GM21381 (cell line): ENCODE data around the gene MMP23B.
"Not testable (repeated sequence)": the region's sequence is repeated elsewhere in the genome, so short reads cannot be mapped to it uniquely, and the experiment has no call there.

Source experiments
- ATAC-seq: cut with Tn5 transposase; IDR thresholded peaks from one replicate; pipeline ENCODE4 v1.9.1; 2021; ENCODE audit warnings: mild to moderate bottlenecking, moderate library complexity; ENCODE audit not compliant: unreplicated experiment

The MMP23B gene

DNA sequence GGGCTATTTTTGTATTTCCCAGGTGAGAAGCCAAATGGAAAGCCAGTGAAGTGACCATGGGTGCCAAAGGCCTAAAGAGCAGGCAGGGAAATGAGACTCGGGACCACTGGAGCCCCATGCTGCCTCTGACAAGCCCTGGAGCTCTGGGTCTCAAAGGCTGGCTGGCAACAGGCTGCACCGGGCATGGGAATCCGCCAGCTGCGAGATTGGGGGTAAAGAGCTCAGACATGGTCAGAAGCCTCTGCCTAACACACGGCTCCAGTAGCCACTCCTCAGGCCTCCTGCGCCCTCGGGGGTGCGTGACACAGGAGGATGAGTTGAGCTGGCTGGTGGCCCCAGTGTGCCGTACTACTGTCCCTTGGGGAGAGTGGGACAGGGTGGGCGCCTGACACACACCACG is 32.3 kb downstream of the MMP23B start:
- ATAC-seq = not testable (repeated sequence)

- no peak for ATAC-seq
Measured at GRCh38 chr1:1664941-1665814, 33.2 kb downstream of the MMP23B start.

DNA sequence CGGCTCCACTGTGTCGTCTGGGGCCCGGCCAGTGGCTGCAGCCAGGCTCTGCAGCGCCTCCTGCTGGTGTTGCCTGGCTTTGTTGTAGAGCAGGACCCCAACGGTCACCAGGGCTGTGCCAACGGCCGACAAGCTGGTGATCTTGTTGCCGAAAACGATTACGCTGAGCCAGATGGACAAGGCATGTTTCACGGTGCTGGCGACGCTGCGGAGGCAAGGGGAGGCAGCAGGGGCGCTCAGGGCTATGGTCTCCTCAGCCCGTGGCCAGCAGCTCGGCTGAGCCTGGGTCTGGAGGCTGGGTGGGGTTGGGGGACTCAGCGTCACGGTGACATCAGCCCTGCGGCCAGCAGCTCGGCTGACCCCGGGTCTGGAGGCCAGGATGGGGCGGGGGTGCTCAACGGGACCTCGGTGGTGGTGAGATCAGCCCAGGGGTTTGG is 33.9 kb downstream of the MMP23B start:
- no peak for ATAC-seq

GRCh38 chr1:1666526-1666925 is 34.6 kb downstream of the MMP23B start:
- ATAC-seq = no peak

GRCh38 chr1:1669468-1670440 is 37.8 kb downstream of the MMP23B start:
- ATAC-seq = no peak

- ATAC-seq = no peak
Measured at GRCh38 chr1:1670866-1671265, 38.9 kb downstream of the MMP23B start.

DNA sequence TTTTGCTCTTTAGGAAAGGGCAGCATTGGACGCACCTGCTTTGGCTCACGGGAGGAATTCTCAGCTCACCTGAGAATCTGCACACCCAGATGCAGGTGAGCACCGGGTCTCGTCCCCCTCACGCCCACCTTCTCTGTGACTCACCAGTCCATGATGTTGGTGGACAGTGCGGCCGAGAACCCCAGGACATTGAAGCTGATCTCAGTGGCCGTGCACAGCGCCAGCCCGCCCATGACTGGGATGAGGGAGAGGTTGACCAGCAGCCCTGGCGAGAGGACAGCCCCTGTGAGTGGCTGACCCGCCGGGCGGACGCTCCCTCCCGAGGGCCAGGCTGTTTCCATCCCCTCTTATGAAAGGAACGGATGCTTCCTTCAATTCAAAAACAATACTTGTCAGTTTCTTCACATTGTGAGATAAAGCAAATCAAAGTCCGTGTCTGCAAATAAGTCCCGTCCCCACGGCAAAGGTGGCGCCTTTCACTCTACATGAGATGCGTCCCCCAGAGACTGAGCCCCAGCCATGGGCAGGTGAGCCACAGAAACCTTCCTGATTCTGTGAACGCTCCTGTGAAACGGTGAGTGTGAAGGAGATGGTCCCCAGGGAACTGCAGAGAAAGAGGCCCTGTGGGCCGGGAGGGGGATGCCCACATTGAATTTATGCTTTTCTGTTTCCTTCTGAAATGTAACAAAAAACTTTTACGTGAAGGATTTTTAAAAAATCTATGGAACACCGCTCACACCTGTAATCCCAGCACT is 39.6 kb downstream of the MMP23B start:
- ATAC-seq = no peak

- ATAC-seq = no peak
Measured at GRCh38 chr1:1672181-1672965, 40.4 kb downstream of the MMP23B start.

DNA sequence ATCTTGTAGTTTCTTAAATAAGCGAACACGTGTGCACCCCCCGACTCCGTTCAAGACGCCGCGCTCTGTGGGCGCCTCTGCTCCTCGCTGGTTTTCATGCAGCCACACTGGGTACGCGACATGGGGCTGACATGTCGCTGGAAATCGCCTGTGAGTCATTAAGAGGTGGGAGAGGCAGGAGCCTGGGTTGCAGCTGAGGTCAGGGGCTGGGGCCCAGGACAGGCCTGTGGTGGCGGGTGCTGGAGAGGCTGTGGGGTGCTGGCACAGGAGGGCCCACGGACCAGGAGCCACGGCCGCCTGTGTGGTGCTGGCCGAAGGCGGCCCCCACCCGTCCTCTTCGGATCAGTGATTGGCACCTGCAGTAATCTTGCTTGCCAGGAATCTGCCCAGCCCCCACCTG is 42.8 kb downstream of the MMP23B start:
- not testable (repeated sequence) for ATAC-seq

DNA sequence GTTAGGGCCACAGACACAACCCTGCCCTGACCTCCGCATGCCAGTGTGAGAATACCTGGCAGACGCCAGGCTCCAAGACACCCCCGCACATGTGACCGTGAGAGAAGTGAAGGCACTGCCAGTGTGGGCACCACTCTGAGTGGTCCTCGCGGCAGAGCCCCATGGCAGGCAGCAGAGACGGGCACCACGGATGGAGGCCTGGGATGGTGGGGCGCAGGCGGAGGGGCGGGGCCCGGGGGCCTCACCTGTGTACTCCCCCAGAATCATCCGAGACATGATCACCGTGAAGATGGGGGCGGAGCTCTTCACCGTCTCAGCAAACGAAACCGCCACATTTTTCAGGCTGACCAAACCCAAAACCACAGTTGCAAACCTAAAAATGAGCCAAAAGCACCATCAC is 43.2 kb downstream of the MMP23B start:
- not testable (repeated sequence) for ATAC-seq

DNA sequence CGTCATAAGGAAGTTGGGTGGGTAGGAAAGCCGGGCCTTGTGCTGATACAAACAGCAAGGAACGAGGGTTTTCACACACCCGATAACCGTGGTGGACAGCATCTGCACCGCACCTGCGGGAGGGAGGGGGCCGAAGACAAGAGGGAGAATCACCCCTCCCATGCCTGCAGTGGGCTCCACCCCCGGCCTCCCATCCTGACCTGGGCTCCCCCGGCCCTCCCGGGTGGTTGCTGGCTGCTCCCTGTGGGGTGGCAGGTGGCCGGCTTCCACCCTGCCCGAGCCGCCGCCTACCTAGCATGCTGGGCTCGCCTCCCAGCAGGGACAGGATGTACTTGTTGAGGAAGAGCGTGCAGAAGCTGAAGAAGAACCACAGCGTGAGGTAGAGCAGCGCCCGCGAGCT is 44.1 kb downstream of the MMP23B start:
- not testable (repeated sequence) for ATAC-seq

- ATAC-seq = peak; percentile 63
Measured at GRCh38 chr1:1677718-1678580, 46.0 kb downstream of the MMP23B start.

DNA sequence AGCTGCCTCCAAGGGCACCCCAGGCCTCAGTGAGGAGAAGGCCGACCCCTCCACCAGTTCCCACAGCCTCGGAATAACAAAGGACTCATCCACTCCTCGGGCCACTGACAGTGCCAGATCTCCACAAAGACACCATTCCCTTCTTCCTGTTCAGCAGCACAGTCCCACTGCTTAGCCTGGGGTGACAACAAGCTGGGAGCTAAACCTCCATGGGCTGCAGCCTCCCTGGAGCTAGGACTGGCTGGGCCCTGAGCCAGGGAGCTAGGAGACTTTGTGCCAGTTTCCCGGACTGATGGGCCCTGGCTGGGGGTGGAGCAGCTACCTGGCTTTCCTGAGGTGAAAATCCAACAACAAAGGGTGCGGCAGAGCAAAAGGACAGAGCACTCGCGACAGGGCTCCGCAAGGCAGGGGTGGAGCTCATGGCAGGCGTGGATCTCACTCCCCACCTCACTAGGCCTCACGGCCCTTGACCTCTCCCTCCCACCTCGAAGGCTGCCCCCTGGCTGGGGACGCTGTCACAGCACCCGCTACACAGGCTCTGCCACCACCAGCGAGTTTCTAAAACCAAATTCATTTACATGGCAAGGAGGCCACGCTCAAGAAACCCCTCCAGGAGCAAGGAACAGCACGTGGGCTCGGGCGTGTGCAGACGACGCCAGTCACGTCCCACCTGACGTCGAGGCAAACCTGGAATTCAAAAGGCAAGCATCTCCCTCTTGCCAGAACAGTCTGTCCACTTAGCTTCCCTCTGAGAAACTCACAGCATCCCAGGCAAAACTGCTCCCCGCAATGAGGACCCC is 46.8 kb downstream of the MMP23B start:
- no peak for ATAC-seq

- ATAC-seq = no peak
Measured at GRCh38 chr1:1680031-1680911, 48.3 kb downstream of the MMP23B start.

DNA sequence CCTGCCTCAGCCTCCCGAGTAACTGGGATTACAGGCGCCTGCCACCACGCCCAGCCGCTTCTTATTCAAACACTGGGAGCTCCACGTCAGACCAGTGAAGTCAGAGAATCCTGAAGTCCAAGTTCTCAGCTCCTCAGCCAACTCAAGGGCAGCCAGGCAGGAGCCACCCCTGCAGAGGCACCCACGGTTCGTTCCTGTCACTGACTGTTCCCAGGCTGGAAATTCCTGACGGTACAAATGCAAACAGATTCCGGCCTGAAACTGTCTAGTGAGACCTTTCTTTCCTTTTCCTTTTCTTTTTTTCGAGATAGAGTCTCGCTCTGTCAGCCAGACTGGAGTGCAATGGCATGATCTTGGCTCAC is 48.9 kb downstream of the MMP23B start:
- no peak for ATAC-seq

DNA sequence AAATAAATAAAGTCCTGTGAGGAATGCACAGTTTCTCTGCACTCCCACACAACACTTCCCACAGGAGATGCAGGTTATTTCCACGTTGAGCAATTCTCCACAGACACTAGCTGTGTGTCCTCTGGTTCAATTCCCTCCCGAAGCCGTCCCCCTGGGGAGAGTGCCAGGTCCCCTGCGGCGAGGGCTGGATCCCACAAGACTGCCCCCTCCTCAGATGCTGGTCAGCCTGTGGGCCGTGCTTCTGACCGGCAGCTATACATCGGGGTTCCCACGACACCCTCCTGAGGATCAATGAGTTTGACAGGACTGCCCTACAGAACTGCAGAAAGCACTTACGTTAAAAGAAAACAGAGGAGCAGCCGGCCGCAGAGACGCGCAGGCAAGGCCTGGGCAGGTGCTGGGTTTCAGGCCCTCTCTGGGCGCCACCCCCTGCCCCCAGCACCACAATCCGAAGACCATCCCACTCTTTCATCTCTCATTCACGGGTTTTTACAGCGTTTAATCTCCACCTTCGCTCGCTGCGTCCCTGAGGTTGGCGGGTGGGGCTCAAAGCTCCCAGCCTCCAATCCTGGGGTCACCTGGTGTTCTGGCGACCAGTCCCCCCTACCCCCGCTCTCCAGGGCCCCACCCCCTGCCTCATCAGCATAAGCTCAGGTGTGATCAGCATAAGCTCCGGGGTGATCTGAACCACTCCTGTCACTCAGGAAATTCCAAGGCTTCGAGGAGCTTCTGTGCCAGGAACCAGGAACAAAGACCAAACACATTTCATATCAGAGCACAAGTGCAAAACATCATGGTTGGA is 51.3 kb downstream of the MMP23B start:
- ATAC-seq = no peak
